GM12878 (cell line): ENCODE results near the gene ASXL2. TPM values are rescaled to one million over a fixed set of nuclear protein-coding genes. Genes with fewer than 3 reads are reported as not detected.

Experiments used
- ATAC-seq: fragments of 200-7000 bp; cut with Tn5 transposase; 3 replicates; pipeline ENCODE4 v1.9.1; 2020; ENCODE audit warnings: mild to moderate bottlenecking, moderate library complexity
- BruUV-seq: library from RNA; stranded (reverse); fragments of 400-500 nt; replicated peaks from 2 replicates; lab custom pipeline; 2021; lab: Mats Ljungman, UMichigan
- CTCF ChIA-PET: fragments of 300-600 bp; sonication (Branson Sonifier 250); formaldehyde crosslinking; extraction: SDS; loops from one replicate; lab custom pipeline; 2021; ENCODE audit warnings: inconsistent platforms; lab: Yijun Ruan, JAX
- POLR2A ChIA-PET: fragments of 350-600 bp; formaldehyde crosslinking; extraction: SDS; loops from one replicate; lab custom pipeline; 2021; ENCODE audit warnings: inconsistent platforms; lab: Charles Lee
- RAD21 ChIA-PET: fragments of 300-600 bp; sonication (Branson Sonifier 250); formaldehyde crosslinking; loops from one replicate; lab custom pipeline; 2023; ENCODE audit warnings: antibody characterized with exemption; ENCODE audit not compliant: unreplicated experiment; lab: Charles Lee
- SMC1A ChIA-PET: fragments of 300-600 bp; sonication (Branson Sonifier 250); formaldehyde crosslinking; loops from one replicate; lab custom pipeline; 2023; ENCODE audit not compliant: unreplicated experiment, uncharacterized antibody; lab: Charles Lee
- DNase-seq: peaks from one replicate; pipeline ENCODE4 v3.0.0-alpha.2; 2011; ENCODE audit warnings: low read depth, low spot score
- FAIRE-seq: peaks from 3 replicates; lab custom pipeline; 2011; peaks lifted over from hg19 to GRCh38; lab: Jason Lieb, UNC
- H2AFZ ChIP-seq: 2 replicates; pipeline ENCODE4 v1.6.0; 2011; ENCODE audit warnings: low read depth, low read length, control low read depth; ENCODE audit not compliant: control insufficient read depth
- H3K27ac ChIP-seq: 2 replicates; pipeline ENCODE4 v1.5.1; 2011; ENCODE audit warnings: control low read depth; ENCODE audit not compliant: control insufficient read depth, insufficient read depth
- H3K27me3 ChIP-seq, 2 experiments: replicated peaks in 1 of 2; 2 replicates each; pipeline versions ENCODE4 v1.6.0 to v1.6.1; 2011; ENCODE audit warnings: low read length in 1 of 2; ENCODE audit not compliant: control insufficient read depth in 2 of 2, insufficient read depth in 2 of 2
- H3K36me3 ChIP-seq, 2 experiments: 2 replicates each; pipeline ENCODE4 v1.5.1; 2011; ENCODE audit warnings: low read length in 1 of 2; ENCODE audit not compliant: control insufficient read depth in 2 of 2, insufficient read depth in 2 of 2
- H3K4me1 ChIP-seq: 2 replicates; pipeline ENCODE4 v1.6.1; 2011; ENCODE audit warnings: mild to moderate bottlenecking, low read length, moderate library complexity, mixed read lengths; ENCODE audit not compliant: control insufficient read depth, insufficient read depth
- H3K4me2 ChIP-seq: 2 replicates; pipeline ENCODE4 v1.6.0; 2011; ENCODE audit warnings: control low read depth; ENCODE audit not compliant: control insufficient read depth, insufficient read depth
- H3K4me3 ChIP-seq: fragments of 200-600 bp; sonication (generic); 2 replicates; pipeline ENCODE4 v1.5.1; 2016
- H3K79me2 ChIP-seq: 2 replicates; pipeline ENCODE4 v1.6.0; 2011; ENCODE audit warnings: low read length; ENCODE audit not compliant: control insufficient read depth, insufficient read depth
- H3K9ac ChIP-seq: 2 replicates; pipeline ENCODE4 v1.8.0; 2011; ENCODE audit warnings: low read length, control low read depth, mixed read lengths; ENCODE audit not compliant: control insufficient read depth, insufficient read depth
- H3K9me3 ChIP-seq: replicated peaks from 3 replicates; pipeline ENCODE4 v1.5.1; 2011; ENCODE audit warnings: mild to moderate bottlenecking, low read length; ENCODE audit not compliant: control insufficient read depth, insufficient read depth
- H4K20me1 ChIP-seq: 2 replicates; pipeline ENCODE4 v1.6.0; 2011; ENCODE audit not compliant: control insufficient read depth, insufficient read depth
- CBX5 ChIP-seq: sonication (generic); IDR thresholded peaks from 2 replicates; pipeline ENCODE4 v1.6.1; 2016; ENCODE audit warnings: low read depth, moderate library complexity, mild to moderate bottlenecking, inconsistent platforms
- CTCF ChIP-seq, 3 experiments: IDR thresholded peaks in 2 of 3; conservative IDR thresholded peaks in 1 of 3; 2 replicates each; pipeline ENCODE4 v1.5.1; 2011; ENCODE audit warnings: low read depth in 3 of 3, low read length in 3 of 3, mild to moderate bottlenecking in 3 of 3, control low read depth in 2 of 3, moderate library complexity in 2 of 3, inconsistent platforms in 1 of 3, mixed read lengths in 1 of 3; ENCODE audit not compliant: control insufficient read depth in 2 of 3, insufficient read depth in 1 of 3; ENCODE audit errors: extremely low read depth in 1 of 3
- E2F4 ChIP-seq: IDR thresholded peaks from 2 replicates; pipeline ENCODE4 v1.6.1; 2012; ENCODE audit warnings: low read depth, low read length, improper control_type of control experiment
- E4F1 ChIP-seq: fragments of 450-650 bp; IDR thresholded peaks from 2 replicates; pipeline ENCODE4 v1.6.1; 2018; ENCODE audit warnings: borderline replicate concordance, mild to moderate bottlenecking; ENCODE audit not compliant: partially characterized antibody
- KAT2A ChIP-seq: conservative IDR thresholded peaks from 2 replicates; pipeline ENCODE4 v1.6.1; 2011; ENCODE audit warnings: low read depth, low read length; ENCODE audit not compliant: control insufficient read depth
- RUNX3 ChIP-seq: IDR thresholded peaks from 2 replicates; pipeline ENCODE4 v1.6.1; 2012; ENCODE audit warnings: low read length, inconsistent platforms
- YY1 ChIP-seq: IDR thresholded peaks from 2 replicates; pipeline ENCODE4 v1.6.1; 2011; ENCODE audit warnings: low read depth, mild to moderate bottlenecking, low read length
- WGBS: methylation state at CpG from one replicate; pipeline ENCODE4 v1.1.6; 2016; ENCODE audit warnings: low lambda C conversion rate; ENCODE audit not compliant: insufficient replicate concordance, insufficient coverage; ENCODE audit errors: missing lambda C conversion rate; 5-methylcytosine and 5-hydroxymethylcytosine counted together
- in situ Hi-C: fragments of 300-500 bp; cut with MboI; formaldehyde crosslinking; loops from 9 replicates; pipeline ENCODE4 v1.14.3; 2018; ENCODE audit warnings: mixed read lengths
- intact Hi-C: fragments of 100-400 bp; cut with micrococcal nuclease; formaldehyde crosslinking; loops from one replicate; pipeline ENCODE4 v1.14.2; 2022; ENCODE audit not compliant: unreplicated experiment
- polyA plus RNA-seq, 11 experiments: library from polyadenylated mRNA; depleted of rRNA in 4 of 11; unstranded in 6 of 11; stranded (reverse) in 5 of 11; fragments of >200 nt; fragmentation: Nextera tagmentation in 4 of 11; fragmentation: Illumina TruSeq in 1 of 11; extraction: Ambion mirVana in 4 of 11; extraction: Trizol in 1 of 11; gene quantifications; 1 replicate in 1 of 11; 2 replicates in 10 of 11; pipeline versions ENCODE4 v1.2.1 to v1.2.3, GENCODE V29; 2011 to 2016; ENCODE audit warnings: inconsistent platforms in 2 of 11, missing spikeins in 2 of 11, low read depth in 1 of 11
- total RNA-seq, 4 experiments: library from RNA; depleted of rRNA in 3 of 4; stranded (reverse); fragments of >200 nt in 3 of 4; fragmentation: Illumina TruSeq in 1 of 4; extraction: Trizol in 1 of 4; gene quantifications; 2 replicates each; pipeline versions ENCODE4 v1.2.1 to v1.2.3, GENCODE V29; 2013 to 2021

ASXL2 gene
- total and polyA plus RNA-seq, 10 of the 15 experiments (the other 5 are each of a cell fraction or from before 2014, with no cell fraction given): 1.3 to 17.7 (median 5.5) TPM

GRCh38 chr2:25692737-25693445 lies 185.4 kb downstream of the ASXL2 start:
- peaks cover under 1 to 4% of the 10 kb centered on the region in 2 experiments; a peak in 2 of 4 replicates for H3K27me3 ChIP-seq
- no peaks in the 10 kb centered on the region for H4K20me1 ChIP-seq
- in situ Hi-C loops: no loop called here
- no TSS peak for BruUV-seq
- H2AFZ ChIP-seq: no peak overlapping the region
- no peak for TF ChIP-seq E2F4
- TF ChIP-seq YY1: no peak
- TF ChIP-seq CBX5: no peak
- TF ChIP-seq KAT2A: no peak
- TF ChIP-seq CTCF (IDR thresholded peaks at IDR 0.05 in 2 of 3, conservative IDR thresholded peaks at IDR 0.05 in 1 of 3; ENCODE audit: control insufficient read depth in 2 of 3, extremely low read depth in 1 of 3, insufficient read depth in 1 of 3, low read depth in 3 of 3, low read length in 3 of 3): no peak
- no peak for TF ChIP-seq E4F1
- TF ChIP-seq RUNX3: no peak
- no peak overlapping the region for H3K4me2 ChIP-seq
- ChIA-PET POLR2A (no interaction called here), RAD21 (no interaction called here), SMC1A (no interaction called here), CTCF (interaction anchor here (2.2 to 2.7 kb wide), 2 partner anchors 7 to 86 kb away, joined by 10 to 16 read pairs; no protein-coding TSS in a partner anchor)
- intact Hi-C loops: no loop called here
- H3K79me2 ChIP-seq: no peaks in the 10 kb centered on the region
- ATAC-seq (no peak), FAIRE-seq (no peak), DNase-seq (no peak)
- 54% methylated on average over 6 of the region's 6 CpGs for WGBS
- H3K9ac ChIP-seq: no peak overlapping the region
- no peaks in the 10 kb centered on the region for H3K36me3 ChIP-seq
- H3K4me3 ChIP-seq: no peak overlapping the region
- H3K27ac ChIP-seq: no peak overlapping the region
- no peaks in the 10 kb centered on the region for H3K9me3 ChIP-seq
- H3K4me1 ChIP-seq: no peaks in the 10 kb centered on the region
